HUES6 (cell line): ENCODE results near the gene CYP4Z1.
"Not testable (repeated sequence)": the region's sequence is repeated elsewhere in the genome, so short reads cannot be mapped to it uniquely, and the experiment has no call there.

Experiments used
- H3K27ac ChIP-seq: 2 replicates; pipeline ENCODE4 v1.7.0; 2013; ENCODE audit warnings: low read depth, mild to moderate bottlenecking, low read length, inconsistent platforms
- H3K27me3 ChIP-seq: 2 replicates; pipeline ENCODE4 v1.6.1; 2013; ENCODE audit warnings: low read length; ENCODE audit not compliant: control insufficient read depth, insufficient read depth
- H3K36me3 ChIP-seq: 2 replicates; pipeline ENCODE4 v1.6.1; 2013; ENCODE audit warnings: low read length; ENCODE audit not compliant: control insufficient read depth, insufficient read depth
- H3K4me1 ChIP-seq: 2 replicates; pipeline ENCODE4 v1.6.1; 2013; ENCODE audit warnings: low read length; ENCODE audit not compliant: control insufficient read depth, insufficient read depth
- H3K4me3 ChIP-seq: 2 replicates; pipeline ENCODE4 v1.5.1; 2013; ENCODE audit warnings: low read depth, low read length
- H3K9ac ChIP-seq: one replicate; pipeline ENCODE4 v1.6.1; 2013; ENCODE audit warnings: mild to moderate bottlenecking, low read length
- H3K9me3 ChIP-seq: 2 replicates; pipeline ENCODE4 v1.6.1; 2013; ENCODE audit warnings: low read depth, low read length; ENCODE audit not compliant: control insufficient read depth, insufficient read depth

Gene CYP4Z1

GRCh38 chr1:47128854-47129253 lies 61.8 kb downstream of the CYP4Z1 start:
- H3K9ac ChIP-seq = not testable (repeated sequence)

GRCh38 chr1:47129489-47130230 lies 62.6 kb downstream of the CYP4Z1 start:
- not testable (repeated sequence) for H3K9ac ChIP-seq, H3K4me3 ChIP-seq, H3K36me3 ChIP-seq, H3K27me3 ChIP-seq, H3K9me3 ChIP-seq
- peaks cover 19% of the 10 kb centered on the region for H3K4me1 ChIP-seq
- 0 out of 2 replicates have a peak overlapping the region, but pooled peaks have one; percentile 47 for H3K27ac ChIP-seq

More at GRCh38 chr1:47128854-47129253, 61.8 kb downstream of the CYP4Z1 start:
- H3K27ac ChIP-seq, H3K27me3 ChIP-seq, H3K4me3 ChIP-seq, H3K36me3 ChIP-seq, H3K9me3 ChIP-seq: not testable (repeated sequence)
- H3K4me1 ChIP-seq = peaks cover 19% of the 10 kb centered on the region

- H3K9me3 ChIP-seq, H3K36me3 ChIP-seq, H3K4me3 ChIP-seq, H3K9ac ChIP-seq, H3K27ac ChIP-seq, H3K27me3 ChIP-seq: not testable (repeated sequence)
- peaks cover 19% of the 10 kb centered on the region for H3K4me1 ChIP-seq
These were observed 65.6 kb downstream of the CYP4Z1 start for GRCh38 chr1:47132665-47133064.

GRCh38 chr1:47137198-47137597 lies 70.2 kb downstream of the CYP4Z1 start, which contains the start of gene CYP4A22:
CYP4A22 (plus strand) TSS chr1:47137441; CDS start chr1:47137486, 45 bp downstream.
- Histone ChIP-seq H3K9ac (no peak within 1 kb of the TSS), H3K27ac (no peak within 1 kb of the TSS), H3K27me3 (no peaks in the 10 kb centered on the region; the same call in 1 of the 2 replicates), H3K4me3 (no peak within 1 kb of the TSS), H3K9me3 (no peaks in the 10 kb centered on the region), H3K36me3 (no peaks in the 10 kb centered on the region), H3K4me1 (no peaks in the 10 kb centered on the region)

- H3K4me3 ChIP-seq = no peak overlapping the region
- no peak overlapping the region for H3K9ac ChIP-seq
- H3K9me3 ChIP-seq = no peaks in the 10 kb centered on the region
- H3K27ac ChIP-seq = no peak overlapping the region
- H3K36me3 ChIP-seq = no peaks in the 10 kb centered on the region
- H3K27me3 ChIP-seq = no peaks in the 10 kb centered on the region; the same call in 1 of the 2 replicates
- H3K4me1 ChIP-seq = no peaks in the 10 kb centered on the region
These were observed 71.0 kb downstream of the CYP4Z1 start for GRCh38 chr1:47137925-47138615.

- not testable (repeated sequence) for H3K9ac ChIP-seq, H3K27ac ChIP-seq, H3K27me3 ChIP-seq, H3K4me3 ChIP-seq, H3K36me3 ChIP-seq, H3K4me1 ChIP-seq, H3K9me3 ChIP-seq
These were observed 73.3 kb downstream of the CYP4Z1 start for GRCh38 chr1:47140358-47140757.

- not testable (repeated sequence) for H3K27me3 ChIP-seq, H3K36me3 ChIP-seq, H3K9ac ChIP-seq, H3K4me3 ChIP-seq, H3K4me1 ChIP-seq, H3K27ac ChIP-seq, H3K9me3 ChIP-seq
These were observed 76.6 kb downstream of the CYP4Z1 start for GRCh38 chr1:47143654-47144053.

GRCh38 chr1:47146495-47146894 lies 79.5 kb downstream of the CYP4Z1 start:
- H3K27me3 ChIP-seq, H3K4me1 ChIP-seq, H3K4me3 ChIP-seq: not testable (repeated sequence)

GRCh38 chr1:47147047-47147785 lies 80.2 kb downstream of the CYP4Z1 start:
- no peak overlapping the region for H3K27ac ChIP-seq
- H3K4me1 ChIP-seq = no peaks in the 10 kb centered on the region
- no peaks in the 10 kb centered on the region for H3K36me3 ChIP-seq
- no peak overlapping the region for H3K4me3 ChIP-seq
- H3K9me3 ChIP-seq = no peaks in the 10 kb centered on the region
- no peak overlapping the region for H3K9ac ChIP-seq
- no peaks in the 10 kb centered on the region for H3K27me3 ChIP-seq

More at GRCh38 chr1:47146495-47146894, 79.5 kb downstream of the CYP4Z1 start:
- H3K9me3 ChIP-seq, H3K36me3 ChIP-seq, H3K9ac ChIP-seq, H3K27ac ChIP-seq: not testable (repeated sequence)

- H3K9ac ChIP-seq, H3K4me3 ChIP-seq, H3K27ac ChIP-seq, H3K9me3 ChIP-seq, H3K4me1 ChIP-seq, H3K36me3 ChIP-seq, H3K27me3 ChIP-seq: not testable (repeated sequence)
These were observed 82.1 kb downstream of the CYP4Z1 start for GRCh38 chr1:47149162-47149561.

- H3K27ac ChIP-seq, H3K4me1 ChIP-seq, H3K9ac ChIP-seq, H3K9me3 ChIP-seq, H3K4me3 ChIP-seq, H3K36me3 ChIP-seq, H3K27me3 ChIP-seq: not testable (repeated sequence)
These were observed 89.4 kb downstream of the CYP4Z1 start for GRCh38 chr1:47156457-47156856.
